T-helper 1 cell (primary cell): Measurements from ENCODE around the gene ZIC4.

Experiments used
- DNase-seq, 5 donors: peaks; one replicate each; pipeline ENCODE4 v3.0.0-alpha.2; 2012 to 2020
- total RNA-seq, 4 donors: gene quantifications; one replicate each; lab custom pipeline; 2026; lab: John Stamatoyannopoulos, UW

ZIC4 gene
- 0 reads per million in 4 donors for total RNA-seq

DNA sequence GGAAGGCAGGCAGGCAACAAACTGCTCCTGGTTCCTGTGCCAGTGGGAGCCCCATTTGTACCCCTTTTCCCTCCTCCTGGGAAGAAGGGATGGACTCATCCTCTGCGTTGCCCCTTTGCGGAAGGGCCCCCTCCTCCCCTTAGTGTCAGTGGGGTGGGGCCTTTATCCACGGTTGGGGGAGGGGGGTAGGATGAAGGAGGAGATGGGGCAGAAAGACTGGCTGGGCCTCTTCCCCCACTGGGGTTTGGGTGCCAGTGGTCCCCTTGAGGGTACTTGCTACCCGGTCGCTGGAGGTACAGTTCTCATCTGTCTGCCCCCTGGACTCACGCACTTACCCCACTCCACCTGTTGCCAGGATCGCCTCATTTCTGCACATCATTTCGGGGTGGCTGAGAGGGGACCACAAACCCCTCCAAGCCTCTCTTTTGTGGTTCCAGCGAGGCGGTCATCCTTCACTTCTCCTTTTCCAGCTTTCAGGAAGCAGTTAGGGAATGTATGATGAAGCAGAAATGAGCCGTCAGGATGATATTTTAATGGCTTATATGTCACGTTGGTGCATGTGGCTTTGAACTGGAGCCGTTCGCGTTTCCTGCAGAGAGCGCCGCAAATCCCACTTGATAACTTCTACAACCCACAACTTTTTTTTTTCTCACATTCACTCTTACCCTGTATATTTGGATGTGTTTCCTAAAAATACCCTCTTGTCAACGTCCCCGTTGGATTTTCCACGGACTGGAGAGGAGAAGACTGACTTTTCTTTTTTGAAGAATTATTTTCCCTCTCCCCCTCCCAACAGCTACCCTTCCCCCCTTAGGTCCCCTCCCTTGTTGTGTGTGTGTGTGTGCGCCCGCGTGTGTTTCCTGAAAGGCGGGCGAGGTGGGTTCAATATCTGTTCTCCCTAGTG lies at the start of gene ZIC4:
TSS of gene ZIC4 (minus strand) at position 516 of the 904 bp plus-strand sequence. CDS start 3,746 bp downstream, outside the sequence.
- no peak for DNase-seq

GRCh38 chr3:147449669-147450068 lies 43.3 kb upstream of the ZIC4 start:
- no peak for DNase-seq

- no peak for DNase-seq
These were observed 40.9 kb upstream of the ZIC4 start for GRCh38 chr3:147447224-147447623.

- DNase-seq, result no peak
These were observed 25.4 kb upstream of the ZIC4 start for GRCh38 chr3:147431751-147432150.

DNA sequence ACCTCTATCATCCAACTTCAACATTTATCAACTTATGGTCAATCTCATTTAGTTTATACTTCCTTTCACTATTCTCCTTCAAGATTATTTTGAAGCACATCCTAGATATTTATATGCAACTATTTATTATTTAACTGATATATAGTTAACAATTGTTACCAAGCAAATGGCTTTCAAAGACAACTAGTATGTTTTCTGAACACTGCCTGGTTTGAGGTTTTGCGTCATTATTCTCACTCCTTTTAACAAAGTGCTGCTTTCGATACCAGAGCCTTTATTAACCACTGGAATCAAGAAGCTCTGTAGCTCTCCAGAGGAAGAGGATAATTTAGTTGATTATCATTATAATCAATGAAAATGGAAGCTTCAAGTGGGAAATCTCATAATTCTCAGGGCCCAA lies 22.4 kb upstream of the ZIC4 start:
- DNase-seq, result no peak

- DNase-seq, result no peak
These were observed 22.0 kb upstream of the ZIC4 start for GRCh38 chr3:147428326-147428725.

DNA sequence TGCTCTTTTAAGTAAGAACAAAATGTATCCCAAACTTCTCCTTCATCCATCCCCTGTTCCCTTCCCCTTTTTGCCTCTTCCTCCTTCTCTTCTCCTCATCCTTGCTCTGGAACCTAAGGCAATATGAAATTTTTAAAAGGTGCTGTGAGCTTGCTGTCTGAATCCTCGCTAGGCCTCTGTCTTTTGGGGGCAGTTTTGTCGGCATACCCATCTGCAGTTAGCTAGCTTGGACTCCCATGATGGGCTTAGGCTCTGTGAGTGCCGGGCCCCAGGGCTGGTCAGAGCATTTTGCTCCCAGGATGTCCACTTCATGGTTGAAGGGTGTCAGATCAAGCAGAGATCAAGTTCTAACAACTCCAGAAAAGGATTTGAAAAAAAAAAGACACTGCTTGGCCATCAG lies 21.4 kb upstream of the ZIC4 start:
- no peak for DNase-seq

- no peak for DNase-seq
These were observed 20.6 kb upstream of the ZIC4 start for GRCh38 chr3:147426931-147427330.

- DNase-seq, result no peak
These were observed 19.1 kb upstream of the ZIC4 start for GRCh38 chr3:147425388-147425850.

- DNase-seq, result no peak
These were observed 18.4 kb upstream of the ZIC4 start for GRCh38 chr3:147424581-147425387.

DNA sequence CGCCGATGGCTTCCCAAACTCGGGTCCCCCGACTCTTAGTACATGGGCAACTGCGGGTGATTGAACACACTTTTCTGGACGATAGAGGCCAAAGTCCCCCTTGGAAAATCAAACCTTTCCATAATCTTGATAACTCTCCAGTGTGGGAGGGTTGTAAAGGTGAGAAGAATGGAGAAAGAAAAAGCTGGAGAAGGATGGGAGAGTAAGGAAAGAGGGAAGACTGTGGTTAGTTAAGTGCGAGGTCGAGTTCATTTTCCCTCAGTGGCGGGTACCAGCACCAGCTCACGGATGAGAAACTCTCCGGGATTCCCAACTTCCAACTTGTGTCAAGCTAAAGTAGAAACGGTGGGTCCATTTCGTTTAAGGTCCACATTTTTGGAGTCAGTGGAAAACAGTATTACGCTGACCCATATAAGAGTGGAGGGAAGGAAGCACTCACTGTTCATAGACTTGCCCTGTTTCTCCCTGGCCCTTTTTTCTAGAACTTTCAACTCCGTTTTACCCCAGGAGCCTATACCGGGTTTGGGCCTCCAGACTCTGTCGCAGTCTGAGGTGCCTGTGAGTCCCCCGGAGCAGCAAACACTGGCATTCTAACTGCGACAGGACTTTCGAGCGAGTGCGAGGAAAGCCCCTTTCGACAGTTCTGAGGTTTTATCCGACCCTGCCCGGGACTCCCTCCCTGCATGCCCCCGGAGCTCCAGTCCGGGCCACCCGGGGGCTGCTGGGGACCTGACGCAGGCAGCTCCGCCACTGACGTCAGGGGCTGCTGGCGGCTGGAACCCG lies 17.6 kb upstream of the ZIC4 start:
- DNase-seq, result no peak

DNA sequence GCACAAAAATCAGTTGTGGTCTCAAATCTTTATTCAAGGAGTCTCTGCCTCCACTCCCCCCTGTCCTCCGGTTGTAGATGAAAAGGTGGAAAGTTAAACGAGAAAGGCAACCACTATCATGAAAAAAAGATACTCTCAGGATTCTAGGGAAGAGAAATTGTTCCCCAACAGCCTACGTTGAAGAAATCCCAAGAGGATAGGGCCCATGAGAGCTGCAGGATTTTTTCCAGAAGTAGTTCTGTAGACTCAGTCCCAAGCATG lies 17.1 kb upstream of the ZIC4 start:
- DNase-seq, result no peak

GRCh38 chr3:147422601-147423536 lies 16.5 kb upstream of the ZIC4 start:
- no peak for DNase-seq

GRCh38 chr3:147422196-147422595 lies 15.9 kb upstream of the ZIC4 start:
- no peak for DNase-seq

DNA sequence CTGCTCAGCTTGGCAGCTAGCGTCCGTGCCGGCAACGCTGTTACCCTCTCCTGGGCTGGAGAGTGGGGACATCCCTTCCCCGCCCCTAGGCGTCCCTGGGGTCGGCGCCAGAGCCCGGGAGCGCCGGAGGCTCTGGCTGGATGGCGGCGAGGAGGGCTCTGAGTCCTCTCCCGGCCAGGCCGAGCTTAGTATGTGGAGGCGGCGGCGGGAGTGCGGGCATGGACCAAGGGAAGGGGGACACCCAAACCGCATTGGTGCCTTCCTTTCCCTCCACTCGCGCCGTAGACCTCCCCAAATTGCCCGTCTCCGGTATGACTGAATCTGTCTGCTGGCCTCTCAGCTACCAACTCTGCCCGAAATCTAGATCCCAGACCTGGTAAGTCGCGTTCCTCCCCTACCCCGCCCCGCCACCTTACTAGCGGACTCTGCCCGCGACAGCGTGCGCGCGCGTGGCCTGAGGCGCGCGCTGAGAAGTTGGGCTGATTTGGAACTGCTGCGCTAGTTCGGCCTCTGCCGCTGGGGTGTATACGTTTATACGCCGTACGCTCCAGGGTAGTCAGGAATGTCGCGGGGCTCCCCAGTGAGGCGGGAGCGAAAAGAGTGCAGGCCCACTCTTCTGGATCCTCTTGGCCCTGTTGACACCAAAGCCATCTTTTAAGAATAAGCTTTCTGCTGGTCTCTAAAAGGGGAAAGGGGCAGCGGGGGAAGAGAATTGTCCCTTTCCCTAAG lies 15.0 kb upstream of the ZIC4 start:
- DNase-seq, result no peak

DNA sequence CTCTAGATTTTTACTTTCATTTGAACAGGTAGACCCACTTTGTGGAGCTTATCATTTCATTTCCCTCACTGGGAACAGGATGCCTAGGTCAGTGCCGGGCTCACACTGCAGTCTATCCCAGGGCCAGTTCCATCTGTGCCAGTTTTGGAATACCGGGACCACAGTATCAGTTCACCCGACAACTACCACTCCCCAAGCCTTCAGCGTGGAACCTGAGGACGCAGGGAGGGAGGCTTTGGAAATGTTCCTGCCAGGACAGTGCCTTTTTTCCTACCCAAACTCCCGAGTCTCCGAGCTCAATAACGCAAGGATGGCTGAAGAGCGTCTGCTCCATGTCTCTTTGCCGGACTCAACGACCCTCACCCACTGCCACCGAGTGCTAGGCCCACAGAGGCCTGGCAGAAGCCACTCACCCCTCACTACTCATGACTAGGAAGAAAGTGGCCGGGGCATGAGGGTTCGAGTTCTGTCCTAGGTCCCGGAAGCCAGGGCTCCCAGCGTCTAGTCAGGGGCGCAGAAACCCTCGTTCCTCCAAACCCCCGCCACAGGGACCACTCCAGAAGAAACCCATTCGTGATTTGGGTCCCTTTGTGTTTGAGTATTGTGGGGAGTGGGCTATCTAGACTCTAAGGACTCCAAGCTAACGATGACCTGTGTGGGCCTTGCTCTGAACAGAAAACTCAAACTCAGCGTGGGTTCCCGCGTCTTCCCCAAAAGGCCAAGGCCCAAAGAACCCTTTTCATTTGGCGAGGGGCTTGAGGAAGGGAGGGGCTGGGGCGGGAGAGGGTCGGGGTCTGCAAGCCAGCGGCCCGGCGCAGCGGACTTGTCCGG lies 14.2 kb upstream of the ZIC4 start:
- no peak for DNase-seq

GRCh38 chr3:147419781-147420224 lies 13.5 kb upstream of the ZIC4 start:
- DNase-seq, result no peak

GRCh38 chr3:147418808-147419701 lies 12.7 kb upstream of the ZIC4 start:
- DNase-seq, result no peak

DNA sequence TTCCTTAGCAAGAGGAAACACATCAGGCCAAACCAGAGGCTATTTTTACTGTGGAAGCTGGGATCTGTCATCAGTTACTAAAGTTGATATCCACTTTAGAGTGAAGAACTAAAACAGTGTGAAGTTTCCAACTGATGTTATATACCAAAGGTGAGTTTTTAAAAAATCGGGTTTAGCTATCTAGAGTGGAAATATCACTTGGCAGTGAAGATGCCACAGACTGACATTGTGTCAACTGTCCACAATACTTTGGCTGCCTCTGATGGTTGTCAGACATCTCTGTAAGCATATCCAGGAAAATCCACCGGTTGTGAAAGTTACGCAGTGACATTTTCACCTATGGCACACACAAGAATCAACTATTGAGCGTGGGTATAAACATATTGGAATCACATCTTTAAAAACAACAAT lies 12.0 kb upstream of the ZIC4 start:
- DNase-seq, result no peak
